ENCODE measurements around the gene XYLT2.

Gene XYLT2

GRCh38 chr17:50371526-50371925 is 25.6 kb downstream of the XYLT2 start:
- Histone ChIP-seq H3K27me3 (ENCODE audit: low read depth) (no peaks in the 10 kb centered on the region), H3K36me3 (replicated peaks) (peaks cover 58% of the 10 kb centered on the region), H3K4me1 (peaks cover 4% of the 10 kb centered on the region; the same call in 1 of the 2 replicates), H3K9me3 (no peaks in the 10 kb centered on the region), H3K4me3 (no peak overlapping the region)
- in situ Hi-C loops (cut with MboI; ENCODE audit: low sequenced_read_pairs): no loop called here
- no peak for DNase-seq (ENCODE audit: low spot score in 2 of 2)

DNA sequence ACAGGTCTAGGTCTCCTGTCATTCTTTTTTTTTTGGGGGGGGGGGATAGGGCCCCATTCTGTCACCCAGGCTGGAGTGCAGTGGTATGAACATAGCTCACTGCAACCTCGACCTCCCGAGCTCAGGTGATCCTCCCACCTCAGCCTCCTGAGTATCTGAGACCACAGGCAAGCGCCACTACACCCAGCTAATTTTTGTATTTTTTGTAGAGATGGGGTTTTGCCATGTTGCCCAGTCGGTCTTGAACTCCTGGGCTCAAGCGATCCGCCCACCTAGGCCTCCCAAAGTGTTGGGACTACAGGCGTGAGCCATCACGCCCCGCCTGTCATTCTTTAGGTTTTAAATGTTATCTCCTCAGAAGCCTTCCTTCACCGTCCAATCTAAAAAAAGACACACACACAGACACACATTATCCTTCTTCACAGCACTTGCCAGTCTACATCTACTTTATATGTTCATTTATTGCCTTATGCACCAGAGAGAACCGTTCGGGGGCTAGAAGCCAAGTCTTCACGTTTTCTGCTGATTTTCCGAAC is 26.4 kb downstream of the XYLT2 start:
- no peaks in the 10 kb centered on the region for H3K27me3 ChIP-seq (ENCODE audit: low read depth)
- H3K4me1 ChIP-seq: peaks cover 4% of the 10 kb centered on the region; the same call in 1 of the 2 replicates
- in situ Hi-C loops (cut with MboI; ENCODE audit: low sequenced_read_pairs): no loop called here
- peak overlapping the region; percentile 80 for H3K4me3 ChIP-seq
- H3K36me3 ChIP-seq (replicated peaks): peaks cover 55% of the 10 kb centered on the region
- H3K9me3 ChIP-seq: no peaks in the 10 kb centered on the region
- no peak for DNase-seq (ENCODE audit: low spot score in 2 of 2)

- Histone ChIP-seq H3K4me3 (peak within 1 kb of the TSS; percentile 80), H3K9me3 (no peaks in the 10 kb centered on the region), H3K36me3 (replicated peaks) (peaks cover 50% of the 10 kb centered on the region), H3K4me1 (peaks cover 4% of the 10 kb centered on the region; the same call in 1 of the 2 replicates), H3K27me3 (ENCODE audit: low read depth) (no peaks in the 10 kb centered on the region)
- peak; percentile 88 to 89 for DNase-seq (ENCODE audit: low spot score in 2 of 2)
- in situ Hi-C loops (cut with MboI; ENCODE audit: low sequenced_read_pairs): no loop called here
These were observed 27.0 kb downstream of the XYLT2 start, which contains the start of the genes EME1 and MRPL27 for GRCh38 chr17:50372758-50373556. Gene EME1 (plus strand): TSS chr17:50373229. CDS start chr17:50375209, 1,980 bp downstream. Gene MRPL27 (minus strand): TSS chr17:50373184. CDS start chr17:50373170, 14 bp downstream.

DNA sequence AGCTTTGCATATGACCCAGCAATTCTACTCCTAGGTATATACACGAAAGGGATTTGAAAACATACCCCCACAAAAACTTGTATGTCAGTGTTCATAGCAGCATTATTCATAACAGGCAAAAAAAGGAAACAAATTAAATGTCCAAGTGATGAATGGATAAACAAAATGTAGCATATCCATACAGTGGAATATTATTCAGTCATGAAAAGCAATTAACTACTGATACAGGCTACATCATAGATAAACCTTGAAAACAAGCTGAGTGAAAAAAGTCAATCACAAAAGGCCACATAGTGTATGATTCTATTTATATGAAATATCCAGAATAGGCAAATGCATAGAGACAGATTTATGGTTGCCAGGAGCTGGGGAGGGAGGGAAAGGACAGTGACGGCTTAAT is 27.8 kb downstream of the XYLT2 start:
- Histone ChIP-seq H3K9me3 (no peaks in the 10 kb centered on the region), H3K4me1 (peaks cover 4% of the 10 kb centered on the region; the same call in 1 of the 2 replicates), H3K27me3 (ENCODE audit: low read depth) (no peaks in the 10 kb centered on the region), H3K36me3 (replicated peaks) (peaks cover 47% of the 10 kb centered on the region), H3K4me3 (peak overlapping the region; percentile 80)
- no peak for DNase-seq (ENCODE audit: low spot score in 2 of 2)
- in situ Hi-C loops (cut with MboI; ENCODE audit: low sequenced_read_pairs): no loop called here

GRCh38 chr17:50375858-50376538 is 30.1 kb downstream of the XYLT2 start:
- in situ Hi-C loops (cut with MboI; ENCODE audit: low sequenced_read_pairs): no loop called here

GRCh38 chr17:50379351-50380132 is 33.6 kb downstream of the XYLT2 start:
- Histone ChIP-seq H3K27me3 (ENCODE audit: low read depth) (no peaks in the 10 kb centered on the region), H3K9me3 (no peaks in the 10 kb centered on the region), H3K36me3 (replicated peaks) (peaks cover 85% of the 10 kb centered on the region), H3K4me3 (no peak overlapping the region), H3K4me1 (no peaks in the 10 kb centered on the region)
- in situ Hi-C loops (cut with MboI; ENCODE audit: low sequenced_read_pairs): no loop called here
- DNase-seq (ENCODE audit: low spot score in 2 of 2): no peak

More at GRCh38 chr17:50375858-50376538, 30.1 kb downstream of the XYLT2 start:
- H3K4me3 ChIP-seq: no peak overlapping the region
- no peaks in the 10 kb centered on the region for H3K9me3 ChIP-seq
- H3K4me1 ChIP-seq: peaks cover 4% of the 10 kb centered on the region; the same call in 1 of the 2 replicates
- H3K36me3 ChIP-seq (replicated peaks): peaks cover 51% of the 10 kb centered on the region
- H3K27me3 ChIP-seq (ENCODE audit: low read depth): no peaks in the 10 kb centered on the region
- no peak for DNase-seq (ENCODE audit: low spot score in 2 of 2)

- Histone ChIP-seq H3K36me3 (replicated peaks) (peaks cover 85% of the 10 kb centered on the region), H3K27me3 (ENCODE audit: low read depth) (no peaks in the 10 kb centered on the region), H3K4me3 (no peak overlapping the region), H3K9me3 (no peaks in the 10 kb centered on the region), H3K4me1 (no peaks in the 10 kb centered on the region)
- in situ Hi-C loops (cut with MboI; ENCODE audit: low sequenced_read_pairs): no loop called here
- DNase-seq (ENCODE audit: low spot score in 2 of 2): no peak
These were observed 34.7 kb downstream of the XYLT2 start for GRCh38 chr17:50380369-50381259.

DNA sequence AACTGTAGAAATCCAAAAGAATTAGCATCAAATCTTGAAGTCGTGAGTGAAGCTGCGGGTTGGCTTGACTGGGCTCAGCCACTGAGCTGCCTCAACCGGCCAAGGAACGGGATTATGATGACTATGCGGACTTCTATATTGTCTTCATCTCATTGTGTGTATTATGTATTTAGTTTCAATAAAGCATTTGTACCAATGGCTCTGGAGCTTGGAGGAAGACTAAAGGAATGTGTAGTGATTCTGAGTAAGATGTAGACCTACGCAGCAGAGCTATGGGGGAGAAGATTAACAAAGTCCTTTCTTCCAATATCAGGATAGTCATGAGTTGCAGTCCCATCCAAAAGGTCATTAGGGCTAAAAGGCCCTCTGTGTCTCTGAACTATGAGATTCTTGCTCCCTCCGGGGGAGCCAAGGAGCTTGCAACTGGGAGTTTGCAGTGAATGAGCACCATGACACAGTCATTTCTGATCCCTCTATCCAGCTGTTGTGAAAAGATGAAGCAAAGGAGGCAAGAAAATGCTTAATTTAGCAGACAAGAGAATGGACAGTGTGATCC is 35.4 kb downstream of the XYLT2 start:
- Histone ChIP-seq H3K4me1 (no peaks in the 10 kb centered on the region), H3K27me3 (ENCODE audit: low read depth) (no peaks in the 10 kb centered on the region), H3K9me3 (no peaks in the 10 kb centered on the region), H3K4me3 (no peak overlapping the region), H3K36me3 (replicated peaks) (peaks cover 85% of the 10 kb centered on the region)
- no peak for DNase-seq (ENCODE audit: low spot score in 2 of 2)
- in situ Hi-C loops (cut with MboI; ENCODE audit: low sequenced_read_pairs): no loop called here

DNA sequence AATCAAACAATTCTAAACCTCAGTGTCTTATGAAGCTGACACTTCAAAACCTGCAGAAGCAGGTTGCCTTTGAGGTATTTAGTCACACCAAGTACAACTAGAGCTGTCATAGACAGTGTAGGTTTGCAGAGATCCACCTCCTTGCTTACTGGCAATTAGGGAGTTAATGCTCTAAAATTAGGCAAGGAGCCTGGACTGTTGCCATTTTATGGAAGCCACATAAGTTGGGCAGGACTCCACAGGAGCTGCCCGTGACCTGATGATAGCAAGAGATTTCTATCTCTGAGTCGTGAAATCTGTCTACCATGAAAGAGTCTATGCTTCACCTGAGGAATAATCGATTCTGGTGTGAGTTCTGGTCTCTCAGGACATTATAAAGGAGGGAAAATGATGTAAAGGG is 36.0 kb downstream of the XYLT2 start:
- no peak for DNase-seq (ENCODE audit: low spot score in 2 of 2)
- H3K27me3 ChIP-seq (ENCODE audit: low read depth): no peaks in the 10 kb centered on the region
- no peaks in the 10 kb centered on the region for H3K4me1 ChIP-seq
- H3K36me3 ChIP-seq (replicated peaks): peaks cover 88% of the 10 kb centered on the region
- no peak overlapping the region for H3K4me3 ChIP-seq
- H3K9me3 ChIP-seq: no peaks in the 10 kb centered on the region
- in situ Hi-C loops (cut with MboI; ENCODE audit: low sequenced_read_pairs): no loop called here

GRCh38 chr17:50382931-50383330 is 37.0 kb downstream of the XYLT2 start:
- no peak for DNase-seq (ENCODE audit: low spot score in 2 of 2)
- Histone ChIP-seq H3K4me3 (no peak overlapping the region), H3K36me3 (replicated peaks) (peaks cover 94% of the 10 kb centered on the region), H3K9me3 (no peaks in the 10 kb centered on the region), H3K4me1 (no peaks in the 10 kb centered on the region), H3K27me3 (ENCODE audit: low read depth) (no peaks in the 10 kb centered on the region)
- in situ Hi-C loops (cut with MboI; ENCODE audit: low sequenced_read_pairs): no loop called here

GRCh38 chr17:50386510-50386909 is 40.6 kb downstream of the XYLT2 start:
- H3K36me3 ChIP-seq (replicated peaks): peaks cover 97% of the 10 kb centered on the region
- no peak for DNase-seq (ENCODE audit: low spot score in 2 of 2)

DNA sequence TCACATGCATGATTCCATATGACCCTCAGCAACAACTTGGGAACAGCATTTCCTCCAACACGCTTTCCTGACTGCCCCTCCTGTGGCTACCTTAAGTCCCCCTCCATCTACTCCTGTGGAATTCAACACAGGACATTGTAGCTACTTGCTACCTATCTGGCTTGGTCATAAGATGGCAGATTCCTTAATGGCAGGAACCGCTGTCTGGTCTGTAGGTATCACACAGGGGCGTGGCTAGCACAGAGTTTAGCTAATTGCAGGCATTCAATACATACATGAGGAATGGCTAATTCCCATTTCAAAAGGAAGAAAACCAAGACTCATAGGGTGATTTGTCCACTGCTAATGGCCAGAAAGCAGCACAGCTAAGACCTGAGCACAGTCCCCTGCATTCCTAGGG is 42.8 kb downstream of the XYLT2 start:
- in situ Hi-C loops (cut with MboI; ENCODE audit: low sequenced_read_pairs): no loop called here
- H3K4me1 ChIP-seq: no peaks in the 10 kb centered on the region
- DNase-seq (ENCODE audit: low spot score in 2 of 2): no peak
- H3K4me3 ChIP-seq: no peak overlapping the region
- no peaks in the 10 kb centered on the region for H3K9me3 ChIP-seq
- H3K36me3 ChIP-seq (replicated peaks): peaks cover 97% of the 10 kb centered on the region
- no peaks in the 10 kb centered on the region for H3K27me3 ChIP-seq (ENCODE audit: low read depth)

More at GRCh38 chr17:50386510-50386909, 40.6 kb downstream of the XYLT2 start:
- in situ Hi-C loops (cut with MboI; ENCODE audit: low sequenced_read_pairs): no loop called here
- no peak overlapping the region for H3K4me3 ChIP-seq
- no peaks in the 10 kb centered on the region for H3K4me1 ChIP-seq
- no peaks in the 10 kb centered on the region for H3K27me3 ChIP-seq (ENCODE audit: low read depth)
- H3K9me3 ChIP-seq: no peaks in the 10 kb centered on the region

Data from HAP-1 (cell line).